Measurements from ENCODE around the gene RCC2.
"Not testable (repeated sequence)": the region's sequence is repeated elsewhere in the genome, so short reads cannot be mapped to it uniquely, and the experiment has no call there.

GRCh38 chr1:17468357-17469265 is 29.1 kb upstream of the RCC2 start:
- not testable (repeated sequence) for TF ChIP-seq CTCF, POLR2A (IDR thresholded peaks at IDR 0.05)

Data from uterus (tissue), 2 donors.